ENCODE measurements around the gene PSMB2.

PSMB2 gene

DNA sequence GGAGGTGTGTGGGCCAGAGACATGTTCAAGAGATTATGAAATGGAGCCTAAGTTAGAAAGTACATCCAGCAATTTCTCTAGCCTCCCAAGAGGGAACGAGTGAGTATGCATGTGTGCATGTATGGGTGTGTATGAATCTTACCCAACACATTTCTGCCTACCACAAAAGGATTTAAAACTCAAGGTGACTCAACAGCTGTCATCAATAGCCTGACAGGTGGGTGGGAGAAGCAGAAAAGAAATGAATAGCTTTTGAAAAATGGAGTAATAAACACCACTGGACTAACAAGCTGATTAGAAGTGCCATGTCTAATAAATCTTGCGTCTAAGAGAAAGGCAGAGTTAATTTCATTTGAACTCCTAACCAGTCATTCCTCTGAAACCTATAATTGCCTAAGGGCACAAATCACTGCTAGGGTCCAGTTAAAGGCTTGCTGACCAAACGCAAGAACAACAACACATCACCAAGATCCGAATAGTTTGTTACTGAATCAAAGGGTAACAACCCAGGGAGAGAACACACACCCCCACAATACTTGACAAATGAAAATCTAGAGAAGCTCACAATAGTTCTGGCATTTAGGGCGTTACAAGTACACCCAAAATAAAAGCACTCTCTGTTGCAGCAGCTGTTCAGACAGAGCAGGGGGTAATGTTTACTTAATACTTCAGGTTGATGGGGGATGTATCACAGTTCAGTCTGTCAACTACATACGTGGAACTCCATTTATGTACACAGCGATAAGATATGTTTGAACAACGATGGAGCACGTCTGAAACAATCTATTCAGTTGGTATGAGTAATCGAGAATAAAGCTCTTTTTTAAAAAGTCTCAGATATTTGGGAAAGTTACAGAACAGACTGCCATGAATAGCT, 85.5 kb downstream of the PSMB2 start:
- no peak for DNase-seq

DNA sequence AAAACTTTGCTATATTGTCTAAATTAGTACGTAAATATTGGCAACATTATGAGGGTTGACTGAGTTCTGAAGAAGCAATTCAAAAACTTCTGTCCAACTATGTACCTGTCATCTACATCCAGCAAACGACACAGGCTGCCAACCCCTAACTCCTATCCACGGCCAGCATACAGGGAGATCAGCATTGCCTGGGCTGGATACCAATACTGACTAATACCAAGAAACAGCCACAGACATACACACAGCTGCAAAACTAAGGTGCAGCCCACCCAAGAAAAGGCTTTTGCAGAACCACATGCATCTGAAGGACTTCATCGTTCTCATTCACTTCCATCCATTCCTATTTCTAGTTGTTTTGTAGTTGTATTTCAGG, 86.1 kb downstream of the PSMB2 start:
- no peak for DNase-seq

DNA sequence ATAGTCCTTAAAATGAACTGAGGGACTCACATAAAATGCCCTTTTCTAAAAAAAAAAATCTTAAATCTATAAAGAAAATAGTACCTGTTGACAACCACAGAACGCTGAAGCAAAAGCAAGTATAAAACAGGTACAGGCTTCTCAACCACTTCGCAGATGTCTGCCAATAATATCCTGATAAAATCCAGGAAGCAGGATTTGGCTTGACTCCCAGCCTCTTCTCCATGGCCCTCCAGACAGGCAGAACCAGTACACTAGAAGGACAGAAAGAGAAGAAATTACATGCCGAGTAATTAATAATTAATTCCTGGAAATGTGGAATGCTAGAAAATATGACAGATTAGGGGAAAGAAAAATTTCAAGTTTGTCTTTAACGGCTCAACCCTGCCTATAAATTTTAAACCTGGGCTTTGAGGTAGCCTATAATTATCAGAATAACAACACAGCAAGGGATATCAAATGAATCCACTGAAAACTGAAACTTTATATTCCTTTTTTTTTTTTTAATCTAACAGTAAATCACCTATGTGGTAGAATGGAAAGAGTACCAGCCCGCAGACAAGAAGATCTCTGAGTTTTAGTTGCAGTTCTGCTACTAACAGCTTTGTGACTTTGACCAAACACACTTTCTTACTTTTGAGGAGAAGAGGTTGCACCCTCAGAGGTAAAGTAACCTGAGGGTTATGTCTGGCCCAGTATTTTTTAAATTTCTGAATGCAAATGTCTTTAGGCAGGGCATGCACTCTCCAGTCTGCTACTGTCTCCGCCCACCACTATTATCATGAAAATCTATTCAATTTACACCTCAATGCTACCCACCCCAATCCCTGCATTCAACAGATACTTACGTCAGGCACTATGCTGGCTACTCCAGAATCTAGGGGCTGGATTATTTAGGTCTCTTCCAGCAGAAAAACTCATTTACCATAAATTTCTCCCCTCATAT, 86.8 kb downstream of the PSMB2 start:
- no peak for DNase-seq

DNA sequence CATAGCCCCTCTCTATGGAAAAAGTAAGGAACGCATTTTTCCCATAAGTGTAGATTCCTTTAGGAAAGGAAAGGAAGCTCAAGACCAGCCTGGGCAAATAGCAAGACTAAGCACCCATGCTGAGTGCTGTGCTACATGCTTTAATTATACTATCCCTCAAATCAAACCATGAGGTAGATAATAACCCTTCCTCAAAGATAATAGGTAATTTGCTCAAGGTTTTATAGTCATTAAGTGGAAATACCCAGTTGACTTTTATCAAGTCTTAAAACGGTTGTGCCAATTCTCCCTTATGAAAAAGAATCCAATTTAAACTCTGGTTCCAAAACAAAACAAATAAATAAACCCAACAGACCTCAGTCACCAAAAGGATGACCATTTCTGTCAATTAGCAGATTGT, 87.5 kb downstream of the PSMB2 start:
- no peak for DNase-seq
